K562 (cell line): ENCODE results near the gene PAN2. TPM values are rescaled to one million over a fixed set of nuclear protein-coding genes. Genes with fewer than 3 reads are reported as not detected.

Experiments used
- EGR1 ChIP-seq: fragments of 450-650 bp; conservative IDR thresholded peaks from 2 replicates; pipeline ENCODE4 v1.6.1; 2017; ENCODE audit warnings: mild to moderate bottlenecking
- FOXK2 ChIP-seq, 2 experiments: fragments of 450-650 bp; IDR thresholded peaks in 1 of 2; conservative IDR thresholded peaks in 1 of 2; 2 replicates each; pipeline ENCODE4 v1.6.1; 2016; ENCODE audit warnings: low read depth in 2 of 2, mild to moderate bottlenecking in 1 of 2
- FOXM1 ChIP-seq, 2 experiments: fragments of 450-650 bp in 1 of 2; sonication (generic) in 1 of 2; formaldehyde crosslinking in 1 of 2; IDR thresholded peaks; 2 replicates each; pipeline versions ENCODE4 v1.6.1 to v1.9.0; 2017 to 2022; ENCODE audit warnings: low read depth in 2 of 2, mild to moderate bottlenecking in 2 of 2, missing genetic modification reagents in 1 of 2, moderate library complexity in 1 of 2
- HMG20B ChIP-seq: fragments of 250-450 bp; sonication (Bioruptor Pico); IDR thresholded peaks from 2 replicates; pipeline ENCODE4 v1.5.0; 2021; ENCODE audit warnings: mild to moderate bottlenecking
- KDM4B ChIP-seq, 2 experiments: fragments of 450-650 bp in 1 of 2; sonication (generic) in 1 of 2; IDR thresholded peaks; 2 replicates each; pipeline ENCODE4 v1.6.1; 2016 to 2017; ENCODE audit warnings: borderline replicate concordance in 2 of 2, antibody characterized with exemption in 1 of 2, low read depth in 1 of 2, mild to moderate bottlenecking in 1 of 2
- MAFF ChIP-seq: IDR thresholded peaks from 2 replicates; pipeline ENCODE4 v1.6.1; 2012; ENCODE audit warnings: low read length, improper control_type of control experiment
- PATZ1 ChIP-seq: fragments of 250-450 bp; sonication (Bioruptor Pico); IDR thresholded peaks from 2 replicates; pipeline ENCODE4 v1.5.0; 2020; ENCODE audit warnings: mild to moderate bottlenecking, borderline replicate concordance
- PHF8 ChIP-seq: fragments of 200-600 bp; sonication (generic); IDR thresholded peaks from 2 replicates; pipeline ENCODE4 v1.6.1; 2012; ENCODE audit warnings: mixed run types, mild to moderate bottlenecking, inconsistent platforms, low read length, moderate library complexity, borderline replicate concordance
- POLR2A ChIP-seq: fragments of 450-650 bp; conservative IDR thresholded peaks from 2 replicates; pipeline ENCODE4 v1.6.1; 2016
- POLR2B ChIP-seq: fragments of 450-650 bp; IDR thresholded peaks from 2 replicates; pipeline ENCODE4 v1.6.1; 2018; ENCODE audit warnings: low read depth; ENCODE audit not compliant: partially characterized antibody
- PPARD ChIP-seq: fragments of 250-450 bp; sonication (Bioruptor Pico); IDR thresholded peaks from 2 replicates; pipeline ENCODE4 v1.8.0; 2022; ENCODE audit warnings: inconsistent platforms, mild to moderate bottlenecking, moderate library complexity
- PTTG1 ChIP-seq: fragments of 450-650 bp; IDR thresholded peaks from 2 replicates; pipeline ENCODE4 v1.6.1; 2016; ENCODE audit warnings: low read depth, mild to moderate bottlenecking, missing genetic modification characterization, missing compliant biosample characterization
- RUNX1 ChIP-seq: sonication (generic); IDR thresholded peaks from 2 replicates; pipeline ENCODE4 v1.6.1; 2016; ENCODE audit warnings: antibody characterized with exemption, low read depth
- SNAPC5 ChIP-seq: fragments of 250-450 bp; sonication (Bioruptor Pico); IDR thresholded peaks from 2 replicates; pipeline ENCODE4 v1.8.0; 2021; ENCODE audit warnings: moderate library complexity, mild to moderate bottlenecking, inconsistent platforms
- SRF ChIP-seq, 2 experiments: fragments of 250-450, 450-650 bp in 1 of 2; sonication (Bioruptor Pico) in 1 of 2; sonication (generic) in 1 of 2; formaldehyde crosslinking; IDR thresholded peaks; 2 replicates each; pipeline versions ENCODE4 v1.5.0 to v1.5.1; 2020 to 2022; ENCODE audit warnings: mild to moderate bottlenecking in 1 of 2, missing genetic modification reagents in 1 of 2
- TAF7 ChIP-seq: fragments of 450-650 bp; IDR thresholded peaks from 2 replicates; pipeline ENCODE4 v1.6.1; 2016; ENCODE audit warnings: missing genetic modification characterization, missing compliant biosample characterization
- XRCC5 ChIP-seq: fragments of 200-400 bp; formaldehyde crosslinking; IDR thresholded peaks from 2 replicates; pipeline ENCODE4 v1.6.1; 2017; ENCODE audit warnings: low read depth, mild to moderate bottlenecking, low read length
- ZBTB17 ChIP-seq: fragments of 450-650 bp; formaldehyde crosslinking; IDR thresholded peaks from 2 replicates; pipeline ENCODE4 v1.4.0; 2020; ENCODE audit warnings: mild to moderate bottlenecking
- ZBTB49 ChIP-seq: sonication (generic); formaldehyde crosslinking; IDR thresholded peaks from 2 replicates; pipeline ENCODE4 v1.8.0; 2022; ENCODE audit warnings: missing genetic modification reagents, mild to moderate bottlenecking, borderline replicate concordance
- ZNF174 ChIP-seq: fragments of 250-450 bp; sonication (Bioruptor Pico); IDR thresholded peaks from 2 replicates; pipeline ENCODE4 v1.4.0; 2020; ENCODE audit warnings: mild to moderate bottlenecking
- ZNF316 ChIP-seq: fragments of 450-650 bp; IDR thresholded peaks from 2 replicates; pipeline ENCODE4 v1.6.1; 2016
- ZNF431 ChIP-seq: sonication (generic); formaldehyde crosslinking; IDR thresholded peaks from 2 replicates; pipeline ENCODE4 v1.8.0; 2022; ENCODE audit warnings: mild to moderate bottlenecking, missing genetic modification reagents
- ZNF639 ChIP-seq, 2 experiments: fragments of 200-800 bp in 1 of 2; sonication (Bioruptor generic) in 1 of 2; sonication (generic) in 1 of 2; formaldehyde crosslinking in 1 of 2; IDR thresholded peaks in 1 of 2; conservative IDR thresholded peaks in 1 of 2; 2 replicates each; pipeline versions ENCODE4 v1.5.0 to v1.6.1; 2016 to 2020; ENCODE audit warnings: missing compliant biosample characterization in 1 of 2, missing genetic modification characterization in 1 of 2, missing genetic modification reagents in 1 of 2
- ZNF778 ChIP-seq: fragments of 450-650 bp; formaldehyde crosslinking; IDR thresholded peaks from 2 replicates; pipeline ENCODE4 v1.4.0; 2020; ENCODE audit warnings: mild to moderate bottlenecking, moderate library complexity
- polyA plus RNA-seq, 8 experiments: library from polyadenylated mRNA; depleted of rRNA in 4 of 8; stranded (reverse) in 5 of 8; unstranded in 3 of 8; fragments of >200 nt; fragmentation: Nextera tagmentation in 2 of 8; fragmentation: Illumina TruSeq in 1 of 8; extraction: Ambion mirVana in 2 of 8; extraction: Trizol in 1 of 8; gene quantifications; 2 replicates each; pipeline versions ENCODE4 v1.2.1 to v1.2.3, GENCODE V29; 2011 to 2014; ENCODE audit warnings: inconsistent platforms in 1 of 8, missing spikeins in 1 of 8
- total RNA-seq, 7 experiments: library from RNA; depleted of rRNA in 6 of 7; stranded (reverse); fragments of >200 nt in 6 of 7; fragmentation: Illumina TruSeq in 2 of 7; extraction: Trizol in 2 of 7; gene quantifications; 2 replicates each; pipeline versions ENCODE4 v1.2.1 to v1.2.3, GENCODE V29; 2011 to 2021; ENCODE audit warnings: low replicate concordance in 1 of 7

PAN2 gene
- total and polyA plus RNA-seq, 9 of the 15 experiments (the other 6 are each of a cell fraction or from before 2014, with no cell fraction given), result 15.0 to 66.1 (median 25.9) TPM

GRCh38 chr12:56333197-56333678 is 562 bp downstream of the PAN2 start (continued):
- TF ChIP-seq ZBTB49 (no peak), PATZ1 (no peak), ZBTB17 (CRISPR knock-in tag) (0 out of 2 replicates have a peak, but pooled peaks have one; percentile 22), POLR2B (peak; percentile 75), ZNF639 (CRISPR knock-in tag; conservative IDR thresholded peaks at IDR 0.05 in 1 of 2, IDR thresholded peaks at IDR 0.05 in 1 of 2) (no peak), POLR2A (no peak; the same call in 1 of the 2 replicates), KDM4B (IDR thresholded peaks at IDR 0.05; ENCODE audit: borderline replicate concordance in 2 of 2, low read depth in 1 of 2) (no peak), ZNF431 (CRISPR knock-in tag) (no peak), ZNF174 (CRISPR knock-in tag) (no peak), ZNF316 (no peak), SNAPC5 (CRISPR knock-in tag) (no peak), PHF8 (peak; percentile 16; the same call in 1 of the 2 replicates), FOXM1 (IDR thresholded peaks at IDR 0.05; ENCODE audit: low read depth) (no peak), FOXM1 (CRISPR knock-in tag; IDR thresholded peaks at IDR 0.05; ENCODE audit: low read depth) (no peak), EGR1 (peak; percentile 83), MAFF (no peak), PTTG1 (no peak), XRCC5 (no peak), HMG20B (CRISPR knock-in tag) (no peak), TAF7 (tag) (no peak; the same call in 1 of the 2 replicates), ZNF778 (CRISPR knock-in tag) (no peak), PPARD (no peak), SRF (CRISPR knock-in tag; IDR thresholded peaks at IDR 0.05) (no peak), RUNX1 (no peak), FOXK2 (conservative IDR thresholded peaks at IDR 0.05 in 1 of 2, IDR thresholded peaks at IDR 0.05 in 1 of 2; ENCODE audit: low read depth in 2 of 2) (no peak)
